Activated CD4-positive, alpha-beta T cell treated with anti-CD3 and anti-CD28 coated beads, Interleukin-2, Interleukin-6, amounts not matched to agents 100 ng/mL and 50 ng/mL, durations not matched to agents 16 hours and 8 hours (primary cell): Measurements from ENCODE around the gene IL1RAP.
"Not testable (repeated sequence)": the region's sequence is repeated elsewhere in the genome, so short reads cannot be mapped to it uniquely, and the experiment has no call there.

Experiments
- DNase-seq: peaks from one replicate; pipeline ENCODE4 v3.0.0-alpha.2; 2020

Gene IL1RAP

DNA sequence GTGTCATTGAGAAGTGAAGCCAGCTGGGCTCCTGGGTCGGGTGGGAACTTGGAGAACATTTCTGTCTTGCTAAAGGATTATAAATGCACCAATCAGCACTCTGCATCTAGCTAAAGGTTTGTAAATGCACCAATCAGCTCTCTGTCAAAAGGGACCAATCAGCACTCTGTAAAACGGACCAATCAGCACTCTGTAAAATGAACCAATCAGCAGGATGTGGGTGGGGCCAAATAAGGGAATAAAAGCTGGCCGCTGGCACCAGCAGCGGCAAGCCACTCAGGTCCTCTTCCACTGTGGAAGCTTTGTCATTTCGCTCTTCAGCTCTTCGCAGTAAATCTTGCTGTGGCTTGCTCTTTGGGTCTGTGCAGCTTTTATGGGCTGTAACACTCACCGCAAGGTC, 164.0 kb downstream of the IL1RAP start:
- DNase-seq: not testable (repeated sequence)

DNA sequence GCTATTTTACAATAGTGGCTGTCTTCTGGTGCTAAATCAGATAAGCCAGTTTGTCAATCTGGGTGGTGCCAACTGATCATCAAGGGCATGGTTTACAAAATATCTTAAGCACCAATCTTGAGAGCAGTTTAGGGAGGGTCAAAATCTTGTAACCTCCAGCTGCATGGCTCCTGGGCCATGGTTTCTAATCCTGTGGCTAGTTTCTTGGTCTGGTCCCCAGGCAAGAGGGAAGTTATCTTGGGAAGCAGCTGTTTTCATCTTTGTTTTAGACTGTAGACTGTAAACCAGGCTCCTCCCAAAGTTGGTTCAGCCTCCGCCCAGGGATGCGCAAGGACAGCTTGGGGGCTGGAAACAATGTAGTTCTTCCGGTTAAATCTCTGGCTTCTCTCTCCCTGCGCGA, 166.8 kb downstream of the IL1RAP start:
- no peak for DNase-seq

DNA sequence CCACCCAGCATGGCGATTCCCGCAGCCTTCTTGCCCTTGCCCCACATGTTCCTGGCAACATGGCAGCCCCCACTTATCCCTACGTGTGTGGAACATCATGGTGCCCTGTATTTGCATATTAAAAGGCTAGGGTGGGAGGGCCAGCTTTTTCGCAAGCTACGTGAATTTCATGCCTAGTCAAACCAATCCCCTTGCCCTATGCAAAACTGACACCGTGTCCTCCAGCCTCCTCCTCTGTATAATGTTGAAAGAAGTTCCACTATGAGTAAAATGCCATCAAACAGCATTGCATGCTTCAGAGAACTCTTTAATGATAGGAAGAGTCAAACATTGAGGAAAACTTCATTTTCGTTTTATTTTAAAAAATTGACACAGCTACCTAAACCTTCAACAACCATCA, 170.9 kb downstream of the IL1RAP start:
- no peak for DNase-seq

- no peak for DNase-seq
Measured at GRCh38 chr3:190686011-190686410, 172.1 kb downstream of the IL1RAP start.

DNA sequence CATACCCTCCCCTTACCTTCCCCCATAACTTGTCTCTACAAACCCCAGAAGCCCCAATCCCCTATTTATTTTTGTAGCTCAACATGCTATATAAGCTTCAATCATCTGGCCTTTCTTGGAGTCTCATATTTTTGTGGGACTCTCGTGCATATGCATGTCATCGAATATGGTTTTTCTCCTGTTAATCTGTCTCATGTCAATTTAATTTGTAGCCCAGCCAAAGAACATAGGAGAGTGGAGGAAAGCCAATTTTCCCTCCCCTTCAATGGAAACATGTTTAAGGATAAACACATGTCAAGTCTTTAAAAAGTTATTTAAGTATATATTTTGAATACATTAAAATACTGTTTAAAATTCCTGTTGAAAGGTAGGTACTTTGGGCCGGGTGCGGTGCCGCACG, 176.4 kb downstream of the IL1RAP start:
- no peak for DNase-seq

- DNase-seq: no peak
Measured at GRCh38 chr3:190692256-190692655, 178.4 kb downstream of the IL1RAP start.

DNA sequence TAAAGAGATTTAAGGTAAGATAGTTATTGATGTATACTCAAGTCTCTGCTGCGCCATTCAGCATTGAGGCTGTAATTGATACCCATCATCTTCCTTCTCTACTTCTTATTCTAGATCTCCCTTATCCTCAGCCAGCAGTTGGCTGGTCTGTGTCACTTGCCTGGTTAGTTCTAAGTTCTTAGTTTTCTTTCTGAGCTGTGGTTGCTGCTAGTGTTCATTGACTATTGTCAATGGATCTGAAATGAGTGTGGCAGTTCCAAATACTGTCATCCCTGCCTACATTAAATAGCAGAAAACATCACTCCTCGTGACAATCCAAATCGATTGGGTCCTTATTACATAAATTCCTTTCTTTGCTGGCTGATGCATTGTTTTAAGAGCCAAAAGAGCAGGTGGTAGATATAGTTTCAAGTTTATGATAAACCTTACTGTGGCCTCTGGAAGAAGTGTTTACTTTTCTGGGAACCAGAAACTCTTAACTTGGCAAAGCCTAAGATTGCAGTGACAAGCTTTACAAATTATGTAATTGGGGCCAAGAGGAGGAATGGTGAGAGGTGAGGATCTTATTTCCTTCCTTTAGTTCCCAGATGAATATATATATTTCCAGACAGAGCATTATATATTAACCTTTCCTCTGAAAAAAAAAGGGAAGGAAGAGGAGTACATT, 180.6 kb downstream of the IL1RAP start:
- no peak for DNase-seq

- no peak for DNase-seq
Measured at GRCh38 chr3:190695225-190695624, 181.3 kb downstream of the IL1RAP start.

GRCh38 chr3:190695994-190696393, 182.1 kb downstream of the IL1RAP start:
- DNase-seq: no peak

DNA sequence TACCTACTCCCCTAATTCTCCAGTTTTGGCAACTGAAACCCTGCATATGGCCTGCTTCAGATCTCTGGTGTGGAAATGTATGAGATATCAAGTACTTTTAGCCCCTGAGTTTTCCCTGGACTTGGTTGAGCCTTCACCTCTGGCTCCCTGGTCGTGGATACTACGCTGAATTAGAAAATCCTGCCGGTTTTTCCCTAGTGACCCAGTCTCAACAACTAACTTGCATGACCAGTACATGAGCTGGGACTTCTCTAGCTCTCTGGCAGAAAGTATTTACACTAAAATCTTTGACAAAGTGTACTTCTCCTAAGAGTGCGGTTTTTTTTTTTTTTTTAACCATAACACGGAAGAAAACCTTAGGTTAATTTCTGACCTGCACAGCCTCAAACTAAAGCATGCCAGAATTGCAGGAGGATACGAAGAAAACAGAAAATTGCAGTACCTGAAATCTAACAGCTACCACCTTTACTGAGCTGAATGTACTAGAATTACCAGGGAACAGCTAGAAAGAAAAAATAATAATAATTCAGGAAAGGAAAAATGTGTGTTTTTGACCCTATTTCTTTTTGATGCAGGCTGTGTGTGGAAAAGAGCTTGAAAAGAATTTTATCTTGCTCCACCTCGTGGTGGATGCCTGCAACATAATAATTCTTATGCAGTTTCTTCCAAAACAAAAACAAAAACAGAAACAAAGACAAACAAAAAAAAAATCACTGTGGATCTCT, 183.1 kb downstream of the IL1RAP start:
- peak; percentile 33 for DNase-seq

- no peak for DNase-seq
Measured at GRCh38 chr3:190697502-190697830, 183.6 kb downstream of the IL1RAP start.

DNA sequence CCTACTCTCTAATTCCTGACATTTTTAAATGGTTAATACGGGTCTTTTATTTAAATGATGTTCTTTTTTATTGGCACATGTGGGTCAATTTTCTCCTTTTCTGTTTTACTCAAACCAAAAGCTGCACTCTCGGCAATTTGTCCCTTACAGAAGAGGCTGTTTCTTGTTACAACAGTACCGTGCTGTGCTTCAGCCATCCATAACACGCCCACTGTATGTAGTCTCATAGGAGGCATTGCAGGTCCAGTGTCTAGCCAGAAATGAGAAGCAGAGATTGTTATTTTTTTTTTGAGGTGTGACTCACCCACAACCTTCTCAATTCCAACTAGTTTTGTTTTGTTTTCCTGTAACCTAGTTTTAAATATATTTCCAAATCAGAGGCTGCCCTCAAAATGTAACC, 184.0 kb downstream of the IL1RAP start:
- no peak for DNase-seq

DNA sequence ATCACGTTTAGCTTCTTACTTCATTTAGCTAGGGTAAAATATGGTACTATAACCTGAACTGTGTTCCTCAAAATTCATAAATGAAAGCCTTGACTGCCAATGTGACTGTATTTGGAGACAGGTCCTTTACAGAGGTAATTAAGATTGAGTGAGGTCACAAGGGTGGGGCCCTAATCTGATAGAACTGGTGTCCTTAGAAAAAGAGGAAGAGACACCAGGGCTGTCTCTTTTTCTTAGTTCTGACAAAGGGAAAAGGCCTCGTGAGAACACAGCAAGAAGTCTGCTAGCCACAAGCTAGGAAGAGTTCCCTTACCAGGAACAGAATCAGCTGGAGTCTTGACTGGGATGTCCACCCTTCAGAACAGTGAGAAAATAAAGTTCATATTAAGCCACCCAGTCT, 185.9 kb downstream of the IL1RAP start:
- DNase-seq: no peak

DNA sequence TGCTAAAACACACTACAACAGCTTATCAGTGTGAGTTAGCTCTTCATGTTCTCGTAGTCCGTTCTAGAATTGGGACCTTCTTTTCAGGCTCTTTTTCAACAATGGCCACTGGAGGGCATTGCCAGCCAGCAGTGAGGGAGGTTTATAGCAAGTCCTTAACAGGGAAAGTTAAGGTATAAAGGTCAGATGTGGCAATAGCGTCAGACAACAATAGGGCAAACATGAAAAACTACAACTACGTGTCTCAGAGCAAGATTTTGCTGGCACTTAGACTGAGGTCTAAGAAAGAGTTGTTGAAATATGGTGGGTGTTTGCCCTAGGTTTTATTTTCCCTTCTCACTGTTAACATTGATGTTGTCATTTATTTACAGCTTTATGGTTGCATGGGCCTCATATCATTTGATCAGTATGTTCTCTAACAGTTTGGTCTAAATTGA, 187.2 kb downstream of the IL1RAP start:
- DNase-seq: peak; percentile 41

- DNase-seq: peak; percentile 29
Measured at GRCh38 chr3:190706582-190706981, 192.7 kb downstream of the IL1RAP start.
